PC-3 (cell line): Measurements from ENCODE around the gene HLA-DOB.

ENCODE experiments used
- EZH2 ChIP-seq: fragments of 300-600 bp; sonication (generic); IDR thresholded peaks from one replicate; pipeline ENCODE4 v1.6.1; 2017; ENCODE audit warnings: antibody characterized with exemption, mild to moderate bottlenecking, low read length; ENCODE audit not compliant: unreplicated experiment
- EZH2phosphoT487 ChIP-seq: fragments of 300-600 bp; sonication (generic); IDR thresholded peaks from 2 replicates; pipeline ENCODE4 v1.6.1; 2018; ENCODE audit warnings: mild to moderate bottlenecking, antibody characterized with exemption, low read length, borderline replicate concordance
- TF ChIP-seq, protein P1 (sequence below): fragments of 300-600 bp; sonication (generic); conservative IDR thresholded peaks from 2 replicates; pipeline ENCODE4 v1.5.1; 2017; ENCODE audit warnings: antibody characterized with exemption, low read depth, mild to moderate bottlenecking, low read length

DNA sequence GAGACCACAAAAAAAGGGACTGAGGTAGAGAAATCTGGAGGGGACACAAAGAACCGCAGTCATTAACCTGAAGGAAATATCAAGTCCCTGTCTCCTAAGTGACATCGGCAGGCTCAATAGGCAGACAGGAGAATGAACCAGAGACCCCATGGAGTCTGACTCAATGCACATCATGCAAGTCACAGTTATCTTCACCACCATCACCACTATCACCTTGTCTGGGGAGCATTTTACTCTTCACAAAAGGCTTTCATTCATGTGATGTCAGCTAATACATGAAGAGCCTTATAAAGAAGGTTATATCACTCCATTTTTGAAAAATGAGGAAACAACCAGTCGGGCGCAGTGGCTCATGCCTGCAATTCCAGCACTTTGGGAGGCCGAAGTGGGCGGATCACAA is 32.3 kb upstream of the HLA-DOB start:
- TF ChIP-seq, protein P1, sequence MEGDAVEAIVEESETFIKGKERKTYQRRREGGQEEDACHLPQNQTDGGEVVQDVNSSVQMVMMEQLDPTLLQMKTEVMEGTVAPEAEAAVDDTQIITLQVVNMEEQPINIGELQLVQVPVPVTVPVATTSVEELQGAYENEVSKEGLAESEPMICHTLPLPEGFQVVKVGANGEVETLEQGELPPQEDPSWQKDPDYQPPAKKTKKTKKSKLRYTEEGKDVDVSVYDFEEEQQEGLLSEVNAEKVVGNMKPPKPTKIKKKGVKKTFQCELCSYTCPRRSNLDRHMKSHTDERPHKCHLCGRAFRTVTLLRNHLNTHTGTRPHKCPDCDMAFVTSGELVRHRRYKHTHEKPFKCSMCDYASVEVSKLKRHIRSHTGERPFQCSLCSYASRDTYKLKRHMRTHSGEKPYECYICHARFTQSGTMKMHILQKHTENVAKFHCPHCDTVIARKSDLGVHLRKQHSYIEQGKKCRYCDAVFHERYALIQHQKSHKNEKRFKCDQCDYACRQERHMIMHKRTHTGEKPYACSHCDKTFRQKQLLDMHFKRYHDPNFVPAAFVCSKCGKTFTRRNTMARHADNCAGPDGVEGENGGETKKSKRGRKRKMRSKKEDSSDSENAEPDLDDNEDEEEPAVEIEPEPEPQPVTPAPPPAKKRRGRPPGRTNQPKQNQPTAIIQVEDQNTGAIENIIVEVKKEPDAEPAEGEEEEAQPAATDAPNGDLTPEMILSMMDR, result no peak
- TF ChIP-seq EZH2 (no peak), EZH2phosphoT487 (no peak)
